GM23338 (cell line): ENCODE results near the gene POU6F1. TPM values are rescaled to one million over a fixed set of nuclear protein-coding genes. Genes with fewer than 3 reads are reported as not detected.

ENCODE experiments used
- ATAC-seq: fragments of 200-7000 bp; cut with Tn5 transposase; 3 replicates; pipeline ENCODE4 v1.9.1; 2020
- DNase-seq: peaks from one replicate; pipeline ENCODE4 v3.0.0-alpha.2; 2015; ENCODE audit warnings: low spot score
- H2AFZ ChIP-seq: fragments of 200-600 bp; sonication (generic); 2 replicates; pipeline ENCODE4 v1.8.0; 2016; ENCODE audit warnings: antibody characterized with exemption, mild to moderate bottlenecking, moderate library complexity
- H3F3A ChIP-seq: fragments of 200-600 bp; sonication (generic); replicated peaks from 2 replicates; pipeline ENCODE4 v1.8.0; 2017; ENCODE audit warnings: antibody characterized with exemption, mixed run types, low read depth
- H3K27ac ChIP-seq: fragments of 200-600 bp; sonication (generic); 2 replicates; pipeline ENCODE4 v1.6.1; 2016; ENCODE audit warnings: low read depth
- H3K27me3 ChIP-seq: fragments of 200-600 bp; sonication (generic); 2 replicates; pipeline ENCODE4 v1.8.0; 2016; ENCODE audit warnings: mild to moderate bottlenecking, mixed run types, moderate library complexity; ENCODE audit not compliant: insufficient read depth
- H3K36me3 ChIP-seq: fragments of 200-600 bp; sonication (generic); 2 replicates; pipeline ENCODE4 v1.8.0; 2016; ENCODE audit warnings: mild to moderate bottlenecking; ENCODE audit not compliant: insufficient read depth
- H3K4me1 ChIP-seq: fragments of 200-600 bp; sonication (generic); 2 replicates; pipeline ENCODE4 v1.8.0; 2016; ENCODE audit warnings: mild to moderate bottlenecking, moderate library complexity; ENCODE audit not compliant: insufficient read depth
- H3K4me2 ChIP-seq: fragments of 200-600 bp; sonication (generic); 2 replicates; pipeline ENCODE4 v1.7.1; 2017; ENCODE audit warnings: mixed run types
- H3K4me3 ChIP-seq: fragments of 200-600 bp; sonication (generic); 2 replicates; pipeline ENCODE4 v1.6.1; 2016; ENCODE audit warnings: mixed run types
- H3K79me2 ChIP-seq: fragments of 200-600 bp; sonication (generic); replicated peaks from 2 replicates; pipeline ENCODE4 v1.8.0; 2017; ENCODE audit warnings: mild to moderate bottlenecking; ENCODE audit not compliant: insufficient read depth
- H3K9me2 ChIP-seq: fragments of 200-600 bp; sonication (generic); 2 replicates; pipeline ENCODE4 v1.8.0; 2017; ENCODE audit not compliant: insufficient read depth
- H4K20me1 ChIP-seq: fragments of 200-600 bp; sonication (generic); replicated peaks from 2 replicates; pipeline ENCODE4 v1.8.0; 2017; ENCODE audit warnings: mild to moderate bottlenecking; ENCODE audit not compliant: insufficient read depth
- H3K27ac Mint-ChIP-seq: 2 replicates; pipeline ENCODE4 v1.8.0; 2020; ENCODE audit warnings: inconsistent platforms, mild to moderate bottlenecking, moderate library complexity, mixed read lengths
- H3K27me3 Mint-ChIP-seq: 3 replicates; pipeline ENCODE4 v1.8.0; 2022; ENCODE audit warnings: low read depth, mild to moderate bottlenecking, moderate library complexity, mixed read lengths, inconsistent platforms; ENCODE audit not compliant: insufficient read depth, poor library complexity
- H3K36me3 Mint-ChIP-seq: 3 replicates; pipeline ENCODE4 v1.8.0; 2021; ENCODE audit warnings: low read depth, mild to moderate bottlenecking, inconsistent platforms, moderate library complexity, mixed read lengths
- H3K4me1 Mint-ChIP-seq: 3 replicates; pipeline ENCODE4 v1.8.0; 2020; ENCODE audit warnings: mild to moderate bottlenecking, inconsistent platforms, mixed read lengths
- H3K4me3 Mint-ChIP-seq: 3 replicates; pipeline ENCODE4 v1.8.0; 2021; ENCODE audit warnings: moderate library complexity, mild to moderate bottlenecking, inconsistent platforms, mixed read lengths
- H3K9me3 Mint-ChIP-seq: 3 replicates; pipeline ENCODE4 v1.8.0; 2020; ENCODE audit warnings: moderate library complexity, mild to moderate bottlenecking, inconsistent platforms, mixed read lengths
- CREB1 ChIP-seq: fragments of 250-450 bp; sonication (Bioruptor Pico); IDR thresholded peaks from 2 replicates; pipeline ENCODE4 v1.5.0; 2020; ENCODE audit warnings: low read depth, mild to moderate bottlenecking, moderate library complexity
- EZH2 ChIP-seq: fragments of 200-600 bp; sonication (generic); IDR thresholded peaks from one replicate; pipeline ENCODE4 v1.8.0; 2017; ENCODE audit warnings: antibody characterized with exemption, mild to moderate bottlenecking, low read depth; ENCODE audit not compliant: unreplicated experiment
- NANOG ChIP-seq: IDR thresholded peaks from 2 replicates; pipeline ENCODE4 v1.6.1; 2016; ENCODE audit warnings: antibody characterized with exemption, borderline replicate concordance
- POLR2AphosphoS5 ChIP-seq: IDR thresholded peaks from 2 replicates; pipeline ENCODE4 v1.6.1; 2016; ENCODE audit warnings: antibody characterized with exemption, low read depth
- STAT1 ChIP-seq: IDR thresholded peaks from one replicate; pipeline ENCODE4 v1.6.1; 2016; ENCODE audit warnings: antibody characterized with exemption; ENCODE audit not compliant: unreplicated experiment
- ZNF114 ChIP-seq: fragments of 250-450 bp; sonication (Bioruptor Pico); IDR thresholded peaks from 2 replicates; pipeline ENCODE4 v1.5.0; 2020; ENCODE audit warnings: mild to moderate bottlenecking, moderate library complexity
- long read RNA-seq: library from polyadenylated mRNA; unstranded; transcript quantifications from one replicate; pipeline ENCODE4 v2.0.0, GENCODE V29; 2020; ENCODE audit not compliant: unreplicated experiment
- polyA plus RNA-seq: library from polyadenylated mRNA; unstranded; fragments of >200 nt; fragmentation: Nextera tagmentation; extraction: Ambion mirVana; gene quantifications from 2 replicates; pipeline ENCODE4 v1.2.1, GENCODE V29; 2016
- total RNA-seq: library from RNA; depleted of rRNA; stranded (reverse); fragments of >200 nt; shearing (Covaris generic); gene quantifications from 2 replicates; pipeline ENCODE4 v1.2.3, GENCODE V29; 2014; rRNA removed
- TF ChIP-seq, protein P1 (sequence below), 2 experiments: fragments of 200-600 bp in 1 of 2; sonication (generic) in 1 of 2; conservative IDR thresholded peaks; 2 replicates each; pipeline versions ENCODE4 v1.5.1 to v1.6.1; 2016 to 2017; ENCODE audit warnings: antibody characterized with exemption in 2 of 2, low read depth in 2 of 2, mild to moderate bottlenecking in 2 of 2, moderate library complexity in 1 of 2
- TF ChIP-seq, protein P2 (sequence below): IDR thresholded peaks from 2 replicates; pipeline ENCODE4 v1.6.1; 2016; ENCODE audit warnings: antibody characterized with exemption
- TF ChIP-seq, protein P3 (sequence below): fragments of 250-450 bp; sonication (Bioruptor Pico); IDR thresholded peaks from 2 replicates; pipeline ENCODE4 v1.5.0; 2020; ENCODE audit warnings: mild to moderate bottlenecking, moderate library complexity

The POU6F1 gene, protein sequence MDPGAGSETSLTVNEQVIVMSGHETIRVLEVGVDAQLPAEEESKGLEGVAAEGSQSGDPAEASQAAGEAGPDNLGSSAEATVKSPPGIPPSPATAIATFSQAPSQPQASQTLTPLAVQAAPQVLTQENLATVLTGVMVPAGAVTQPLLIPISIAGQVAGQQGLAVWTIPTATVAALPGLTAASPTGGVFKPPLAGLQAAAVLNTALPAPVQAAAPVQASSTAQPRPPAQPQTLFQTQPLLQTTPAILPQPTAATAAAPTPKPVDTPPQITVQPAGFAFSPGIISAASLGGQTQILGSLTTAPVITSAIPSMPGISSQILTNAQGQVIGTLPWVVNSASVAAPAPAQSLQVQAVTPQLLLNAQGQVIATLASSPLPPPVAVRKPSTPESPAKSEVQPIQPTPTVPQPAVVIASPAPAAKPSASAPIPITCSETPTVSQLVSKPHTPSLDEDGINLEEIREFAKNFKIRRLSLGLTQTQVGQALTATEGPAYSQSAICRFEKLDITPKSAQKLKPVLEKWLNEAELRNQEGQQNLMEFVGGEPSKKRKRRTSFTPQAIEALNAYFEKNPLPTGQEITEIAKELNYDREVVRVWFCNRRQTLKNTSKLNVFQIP
- total RNA-seq (2.6 and 3.0 TPM in 2 replicates), polyA plus RNA-seq (3.9 and 4.0 TPM in 2 replicates)
- long read RNA-seq, partial matches to known transcripts, result 1 of 1 reads
- long read RNA-seq, other reads (novel, unspliced or antisense), result 0 of 1 reads

DNA sequence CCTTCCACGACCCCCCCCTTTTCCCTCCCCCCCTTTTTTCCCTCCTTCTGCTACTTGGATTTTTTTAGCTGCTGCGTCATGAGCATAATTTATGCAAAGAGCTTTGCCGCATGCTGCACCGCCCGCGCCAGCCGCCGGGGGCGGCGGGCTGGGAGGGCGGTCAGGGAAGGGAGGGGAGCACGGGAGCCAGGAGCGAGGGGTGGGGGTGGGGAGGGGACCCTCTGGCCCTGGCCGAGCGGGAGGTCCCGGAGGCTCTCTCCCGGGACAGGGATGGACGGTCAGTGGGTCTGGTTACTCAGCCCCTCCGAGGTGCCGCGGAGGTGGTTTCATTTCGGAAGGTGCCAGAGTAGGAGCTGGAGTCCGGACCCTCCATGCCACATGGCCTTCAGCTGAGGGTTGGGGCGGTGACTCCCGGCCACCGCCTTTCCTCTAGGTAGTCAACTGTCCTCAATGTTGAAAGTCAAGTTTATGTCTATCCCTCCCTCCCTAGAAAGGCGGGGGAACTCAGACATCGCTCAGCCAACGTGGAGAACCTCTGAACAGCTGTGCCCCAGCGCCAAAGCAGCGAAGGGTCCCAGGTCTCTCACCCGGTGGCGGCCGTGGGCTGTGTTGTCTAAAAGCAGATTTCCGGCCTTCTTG is at the start of gene POU6F1:
Gene POU6F1 (minus strand): TSS at position 95 of the 639 bp plus-strand sequence. CDS start 11,226 bp downstream, outside the sequence.
- Histone ChIP-seq H3F3A (peaks cover 18% of the 10 kb centered on the region; the same call in 1 of the 2 replicates), H3K79me2 (peaks cover 16% of the 10 kb centered on the region; the same call in 1 of the 2 replicates), H3K27me3 (no peaks in the 10 kb centered on the region), H3K4me3 (peak within 1 kb of the TSS; percentile 63), H2AFZ (peak within 1 kb of the TSS; percentile 80), H3K4me1 (peaks cover 22% of the 10 kb centered on the region), H4K20me1 (no peaks in the 10 kb centered on the region), H3K4me2 (peak within 1 kb of the TSS; percentile 86), H3K27ac (peak within 1 kb of the TSS; percentile 95), H3K9me2 (no peaks in the 10 kb centered on the region), H3K36me3 (no peaks in the 10 kb centered on the region)
- Mint-ChIP-seq H3K27me3 (peaks cover 2% of the 10 kb centered on the region), H3K4me3 (peak within 1 kb of the TSS; percentile 75), H3K36me3 (no peaks in the 10 kb centered on the region), H3K9me3 (no peaks in the 10 kb centered on the region), H3K27ac (peak within 1 kb of the TSS; percentile 92), H3K4me1 (peaks cover 17% of the 10 kb centered on the region)
- DNase-seq (peak; percentile 93), ATAC-seq (peak; percentile 79)
- TF ChIP-seq EZH2, result no peak
- peak; percentile 51 for TF ChIP-seq POLR2AphosphoS5
- no peak for TF ChIP-seq STAT1
- peak; percentile 60 for TF ChIP-seq CREB1 (CRISPR knock-in tag)
- no peak for TF ChIP-seq NANOG
- TF ChIP-seq, protein P1, sequence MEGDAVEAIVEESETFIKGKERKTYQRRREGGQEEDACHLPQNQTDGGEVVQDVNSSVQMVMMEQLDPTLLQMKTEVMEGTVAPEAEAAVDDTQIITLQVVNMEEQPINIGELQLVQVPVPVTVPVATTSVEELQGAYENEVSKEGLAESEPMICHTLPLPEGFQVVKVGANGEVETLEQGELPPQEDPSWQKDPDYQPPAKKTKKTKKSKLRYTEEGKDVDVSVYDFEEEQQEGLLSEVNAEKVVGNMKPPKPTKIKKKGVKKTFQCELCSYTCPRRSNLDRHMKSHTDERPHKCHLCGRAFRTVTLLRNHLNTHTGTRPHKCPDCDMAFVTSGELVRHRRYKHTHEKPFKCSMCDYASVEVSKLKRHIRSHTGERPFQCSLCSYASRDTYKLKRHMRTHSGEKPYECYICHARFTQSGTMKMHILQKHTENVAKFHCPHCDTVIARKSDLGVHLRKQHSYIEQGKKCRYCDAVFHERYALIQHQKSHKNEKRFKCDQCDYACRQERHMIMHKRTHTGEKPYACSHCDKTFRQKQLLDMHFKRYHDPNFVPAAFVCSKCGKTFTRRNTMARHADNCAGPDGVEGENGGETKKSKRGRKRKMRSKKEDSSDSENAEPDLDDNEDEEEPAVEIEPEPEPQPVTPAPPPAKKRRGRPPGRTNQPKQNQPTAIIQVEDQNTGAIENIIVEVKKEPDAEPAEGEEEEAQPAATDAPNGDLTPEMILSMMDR (conservative IDR thresholded peaks at IDR 0.05; ENCODE audit: low read depth in 2 of 2), result peak; percentile 11 to 46; a peak in 3 of 4 replicates
- TF ChIP-seq ZNF114 (CRISPR knock-in tag), result no peak
- TF ChIP-seq, protein P2, sequence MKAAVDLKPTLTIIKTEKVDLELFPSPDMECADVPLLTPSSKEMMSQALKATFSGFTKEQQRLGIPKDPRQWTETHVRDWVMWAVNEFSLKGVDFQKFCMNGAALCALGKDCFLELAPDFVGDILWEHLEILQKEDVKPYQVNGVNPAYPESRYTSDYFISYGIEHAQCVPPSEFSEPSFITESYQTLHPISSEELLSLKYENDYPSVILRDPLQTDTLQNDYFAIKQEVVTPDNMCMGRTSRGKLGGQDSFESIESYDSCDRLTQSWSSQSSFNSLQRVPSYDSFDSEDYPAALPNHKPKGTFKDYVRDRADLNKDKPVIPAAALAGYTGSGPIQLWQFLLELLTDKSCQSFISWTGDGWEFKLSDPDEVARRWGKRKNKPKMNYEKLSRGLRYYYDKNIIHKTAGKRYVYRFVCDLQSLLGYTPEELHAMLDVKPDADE, result no peak

DNA sequence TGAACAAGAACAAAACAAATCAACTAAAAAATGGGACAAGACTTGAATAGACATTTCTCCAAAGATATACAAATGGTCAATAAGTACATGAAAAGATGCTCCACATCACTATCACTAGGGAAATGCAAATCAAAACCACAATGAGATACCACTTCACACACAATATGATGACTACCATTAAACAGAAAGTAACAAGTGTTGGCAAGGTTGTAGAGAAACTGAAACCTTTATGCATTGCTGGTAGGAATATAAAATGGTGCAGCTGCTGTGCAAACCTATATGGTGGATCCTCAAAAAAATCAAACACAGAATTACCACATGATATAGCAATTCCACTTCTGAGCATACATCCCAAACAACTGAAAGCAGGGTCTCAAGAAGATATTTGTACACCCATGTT is 47.2 kb upstream of the POU6F1 start:
- no peak overlapping the region for H3K4me2 ChIP-seq
- Mint-ChIP-seq H3K4me1 (peaks cover 13% of the 10 kb centered on the region), H3K36me3 (no peaks in the 10 kb centered on the region; the same call in 2 of the 3 replicates), H3K9me3 (no peaks in the 10 kb centered on the region; the same call in 2 of the 3 replicates), H3K27me3 (peaks cover 10% of the 10 kb centered on the region), H3K4me3 (no peak overlapping the region), H3K27ac (no peak overlapping the region)
- no peaks in the 10 kb centered on the region for H4K20me1 ChIP-seq
- no peaks in the 10 kb centered on the region for H3K79me2 ChIP-seq
- no peak overlapping the region for H2AFZ ChIP-seq
- 0 out of 2 replicates have a peak, but pooled peaks cover 3% of the 10 kb centered on the region for H3K36me3 ChIP-seq
- no peak overlapping the region for H3K4me3 ChIP-seq
- ATAC-seq (no peak), DNase-seq (no peak)
- no peaks in the 10 kb centered on the region for H3F3A ChIP-seq
- H3K27me3 ChIP-seq, result no peaks in the 10 kb centered on the region
- no peaks in the 10 kb centered on the region for H3K9me2 ChIP-seq
- no peak overlapping the region for H3K27ac ChIP-seq
- H3K4me1 ChIP-seq, result no peaks in the 10 kb centered on the region
- TF ChIP-seq, protein P3, sequence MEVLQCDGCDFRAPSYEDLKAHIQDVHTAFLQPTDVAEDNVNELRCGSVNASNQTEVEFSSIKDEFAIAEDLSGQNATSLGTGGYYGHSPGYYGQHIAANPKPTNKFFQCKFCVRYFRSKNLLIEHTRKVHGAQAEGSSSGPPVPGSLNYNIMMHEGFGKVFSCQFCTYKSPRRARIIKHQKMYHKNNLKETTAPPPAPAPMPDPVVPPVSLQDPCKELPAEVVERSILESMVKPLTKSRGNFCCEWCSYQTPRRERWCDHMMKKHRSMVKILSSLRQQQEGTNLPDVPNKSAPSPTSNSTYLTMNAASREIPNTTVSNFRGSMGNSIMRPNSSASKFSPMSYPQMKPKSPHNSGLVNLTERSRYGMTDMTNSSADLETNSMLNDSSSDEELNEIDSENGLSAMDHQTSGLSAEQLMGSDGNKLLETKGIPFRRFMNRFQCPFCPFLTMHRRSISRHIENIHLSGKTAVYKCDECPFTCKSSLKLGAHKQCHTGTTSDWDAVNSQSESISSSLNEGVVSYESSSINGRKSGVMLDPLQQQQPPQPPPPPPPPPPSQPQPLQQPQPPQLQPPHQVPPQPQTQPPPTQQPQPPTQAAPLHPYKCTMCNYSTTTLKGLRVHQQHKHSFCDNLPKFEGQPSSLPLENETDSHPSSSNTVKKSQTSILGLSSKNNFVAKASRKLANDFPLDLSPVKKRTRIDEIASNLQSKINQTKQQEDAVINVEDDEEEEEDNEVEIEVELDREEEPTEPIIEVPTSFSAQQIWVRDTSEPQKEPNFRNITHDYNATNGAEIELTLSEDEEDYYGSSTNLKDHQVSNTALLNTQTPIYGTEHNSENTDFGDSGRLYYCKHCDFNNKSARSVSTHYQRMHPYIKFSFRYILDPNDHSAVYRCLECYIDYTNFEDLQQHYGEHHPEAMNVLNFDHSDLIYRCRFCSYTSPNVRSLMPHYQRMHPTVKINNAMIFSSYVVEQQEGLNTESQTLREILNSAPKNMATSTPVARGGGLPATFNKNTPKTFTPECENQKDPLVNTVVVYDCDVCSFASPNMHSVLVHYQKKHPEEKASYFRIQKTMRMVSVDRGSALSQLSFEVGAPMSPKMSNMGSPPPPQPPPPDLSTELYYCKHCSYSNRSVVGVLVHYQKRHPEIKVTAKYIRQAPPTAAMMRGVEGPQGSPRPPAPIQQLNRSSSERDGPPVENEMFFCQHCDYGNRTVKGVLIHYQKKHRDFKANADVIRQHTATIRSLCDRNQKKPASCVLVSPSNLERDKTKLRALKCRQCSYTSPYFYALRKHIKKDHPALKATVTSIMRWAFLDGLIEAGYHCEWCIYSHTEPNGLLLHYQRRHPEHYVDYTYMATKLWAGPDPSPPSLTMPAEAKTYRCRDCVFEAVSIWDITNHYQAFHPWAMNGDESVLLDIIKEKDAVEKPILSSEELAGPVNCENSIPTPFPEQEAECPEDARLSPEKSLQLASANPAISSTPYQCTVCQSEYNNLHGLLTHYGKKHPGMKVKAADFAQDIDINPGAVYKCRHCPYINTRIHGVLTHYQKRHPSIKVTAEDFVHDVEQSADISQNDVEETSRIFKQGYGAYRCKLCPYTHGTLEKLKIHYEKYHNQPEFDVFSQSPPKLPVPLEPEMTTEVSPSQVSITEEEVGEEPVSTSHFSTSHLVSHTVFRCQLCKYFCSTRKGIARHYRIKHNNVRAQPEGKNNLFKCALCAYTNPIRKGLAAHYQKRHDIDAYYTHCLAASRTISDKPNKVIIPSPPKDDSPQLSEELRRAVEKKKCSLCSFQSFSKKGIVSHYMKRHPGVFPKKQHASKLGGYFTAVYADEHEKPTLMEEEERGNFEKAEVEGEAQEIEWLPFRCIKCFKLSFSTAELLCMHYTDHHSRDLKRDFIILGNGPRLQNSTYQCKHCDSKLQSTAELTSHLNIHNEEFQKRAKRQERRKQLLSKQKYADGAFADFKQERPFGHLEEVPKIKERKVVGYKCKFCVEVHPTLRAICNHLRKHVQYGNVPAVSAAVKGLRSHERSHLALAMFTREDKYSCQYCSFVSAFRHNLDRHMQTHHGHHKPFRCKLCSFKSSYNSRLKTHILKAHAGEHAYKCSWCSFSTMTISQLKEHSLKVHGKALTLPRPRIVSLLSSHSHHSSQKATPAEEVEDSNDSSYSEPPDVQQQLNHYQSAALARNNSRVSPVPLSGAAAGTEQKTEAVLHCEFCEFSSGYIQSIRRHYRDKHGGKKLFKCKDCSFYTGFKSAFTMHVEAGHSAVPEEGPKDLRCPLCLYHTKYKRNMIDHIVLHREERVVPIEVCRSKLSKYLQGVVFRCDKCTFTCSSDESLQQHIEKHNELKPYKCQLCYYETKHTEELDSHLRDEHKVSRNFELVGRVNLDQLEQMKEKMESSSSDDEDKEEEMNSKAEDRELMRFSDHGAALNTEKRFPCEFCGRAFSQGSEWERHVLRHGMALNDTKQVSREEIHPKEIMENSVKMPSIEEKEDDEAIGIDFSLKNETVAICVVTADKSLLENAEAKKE (CRISPR knock-in tag), result no peak
